GM12875 (cell line): ENCODE results near the gene ACOX2.
A peak's percentile ranks its signal among the peaks of the same experiment; 100 is the strongest.

ENCODE experiments used
- H3K4me3 ChIP-seq: one replicate; pipeline ENCODE4 v1.5.1; 2011; ENCODE audit warnings: low read depth, low read length, control low read depth
- TF ChIP-seq, protein P1 (sequence below): IDR thresholded peaks from 2 replicates; pipeline ENCODE4 v1.5.1; 2011; ENCODE audit warnings: low read depth, mild to moderate bottlenecking, control low read depth, inconsistent platforms, low read length, moderate library complexity, borderline replicate concordance; ENCODE audit not compliant: insufficient read depth

Gene ACOX2

GRCh38 chr3:58572634-58573230 is 35.7 kb upstream of the ACOX2 start:
- TF ChIP-seq, protein P1, sequence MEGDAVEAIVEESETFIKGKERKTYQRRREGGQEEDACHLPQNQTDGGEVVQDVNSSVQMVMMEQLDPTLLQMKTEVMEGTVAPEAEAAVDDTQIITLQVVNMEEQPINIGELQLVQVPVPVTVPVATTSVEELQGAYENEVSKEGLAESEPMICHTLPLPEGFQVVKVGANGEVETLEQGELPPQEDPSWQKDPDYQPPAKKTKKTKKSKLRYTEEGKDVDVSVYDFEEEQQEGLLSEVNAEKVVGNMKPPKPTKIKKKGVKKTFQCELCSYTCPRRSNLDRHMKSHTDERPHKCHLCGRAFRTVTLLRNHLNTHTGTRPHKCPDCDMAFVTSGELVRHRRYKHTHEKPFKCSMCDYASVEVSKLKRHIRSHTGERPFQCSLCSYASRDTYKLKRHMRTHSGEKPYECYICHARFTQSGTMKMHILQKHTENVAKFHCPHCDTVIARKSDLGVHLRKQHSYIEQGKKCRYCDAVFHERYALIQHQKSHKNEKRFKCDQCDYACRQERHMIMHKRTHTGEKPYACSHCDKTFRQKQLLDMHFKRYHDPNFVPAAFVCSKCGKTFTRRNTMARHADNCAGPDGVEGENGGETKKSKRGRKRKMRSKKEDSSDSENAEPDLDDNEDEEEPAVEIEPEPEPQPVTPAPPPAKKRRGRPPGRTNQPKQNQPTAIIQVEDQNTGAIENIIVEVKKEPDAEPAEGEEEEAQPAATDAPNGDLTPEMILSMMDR: no peak
- no peak overlapping the region for H3K4me3 ChIP-seq

DNA sequence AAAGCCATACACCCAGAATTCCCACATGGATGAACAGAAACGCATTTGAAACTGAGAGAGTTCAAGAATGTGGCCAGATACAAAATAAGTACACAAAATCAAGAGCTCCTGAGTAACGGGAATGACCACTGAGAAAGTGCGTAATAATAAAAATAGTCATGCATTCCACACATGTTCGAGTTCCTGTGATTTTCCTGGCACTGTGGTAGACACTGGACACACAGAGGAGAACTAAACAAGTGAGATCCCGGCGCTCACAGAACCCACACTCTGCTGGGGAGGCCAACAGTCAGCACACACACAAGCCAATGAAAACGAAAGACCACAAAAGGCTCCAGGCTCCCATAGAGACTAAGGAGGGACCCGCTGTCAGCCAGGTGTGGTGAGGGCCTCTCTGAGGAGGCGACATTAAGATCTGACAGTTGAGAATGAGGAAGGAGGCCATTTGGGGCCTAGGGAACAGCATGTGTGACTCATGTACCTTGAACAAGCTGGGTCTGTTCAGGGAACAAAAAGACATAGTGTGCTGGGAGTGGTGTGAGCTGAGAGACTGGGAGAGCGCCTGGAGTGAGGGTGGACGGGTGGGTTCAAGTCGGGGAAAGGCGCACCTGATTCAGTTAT is 35.1 kb upstream of the ACOX2 start:
- TF ChIP-seq, protein P1: no peak

DNA sequence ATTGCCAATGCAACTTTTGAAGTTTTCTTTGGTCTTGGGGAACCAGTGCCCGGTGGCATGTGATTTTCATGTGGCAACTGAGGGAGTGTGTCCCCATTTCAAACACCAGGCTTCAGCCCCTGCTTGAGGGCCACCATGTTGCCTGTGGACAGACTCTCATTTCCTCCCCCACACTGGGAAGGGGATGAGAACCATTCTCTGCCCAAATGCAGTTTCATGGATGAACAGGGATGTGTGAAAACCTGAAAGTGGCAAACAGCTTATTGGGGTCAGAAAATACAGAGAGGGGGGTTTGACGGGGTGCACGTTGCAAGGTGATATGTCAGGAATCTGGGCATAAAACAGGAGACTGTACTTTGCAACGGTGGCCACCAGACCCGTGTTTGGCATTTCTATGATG is 33.9 kb upstream of the ACOX2 start:
- TF ChIP-seq, protein P1: no peak
- no peak overlapping the region for H3K4me3 ChIP-seq

More for the DNA sequence above, 35.1 kb upstream of the ACOX2 start:
- no peak overlapping the region for H3K4me3 ChIP-seq

DNA sequence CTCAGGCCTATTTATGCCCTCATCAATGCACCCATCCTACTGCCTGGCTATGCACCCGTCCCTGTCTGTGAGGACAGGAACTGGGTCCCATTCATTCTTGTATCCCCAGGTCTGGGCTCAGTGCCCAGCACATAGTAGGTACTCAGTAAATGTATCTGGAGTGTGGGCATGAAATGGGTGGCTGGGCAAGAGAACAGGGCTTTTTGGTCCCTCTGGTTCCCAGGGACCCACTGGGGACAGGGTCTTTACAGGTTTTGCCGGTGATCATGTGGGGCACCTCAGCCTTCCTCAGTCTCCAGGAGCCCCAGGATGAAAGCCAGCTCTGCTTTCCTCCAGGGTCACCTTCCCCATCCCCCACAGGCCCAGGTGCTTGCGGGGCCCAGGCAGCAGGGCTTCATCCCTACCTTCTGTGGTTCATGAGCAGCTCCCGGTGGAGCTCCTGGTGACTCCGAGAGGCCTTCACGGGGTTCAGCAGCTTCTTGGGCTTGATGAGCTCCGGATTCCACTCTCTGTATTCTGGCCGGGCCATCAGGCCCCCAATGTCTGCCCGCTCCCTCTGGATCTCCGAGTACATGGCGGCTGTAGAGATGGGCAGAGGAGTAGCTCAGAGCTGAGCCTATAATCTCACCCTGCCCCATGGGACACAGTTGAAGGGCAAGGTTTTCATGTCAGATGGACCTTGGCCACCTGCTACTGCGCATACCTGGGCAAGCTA is 32.5 kb upstream of the ACOX2 start:
- no peak overlapping the region for H3K4me3 ChIP-seq

GRCh38 chr3:58568572-58569286 is 31.7 kb upstream of the ACOX2 start:
- TF ChIP-seq, protein P1: peak; percentile 78
- no peak overlapping the region for H3K4me3 ChIP-seq

More for the DNA sequence above, 32.5 kb upstream of the ACOX2 start:
- TF ChIP-seq, protein P1: no peak

DNA sequence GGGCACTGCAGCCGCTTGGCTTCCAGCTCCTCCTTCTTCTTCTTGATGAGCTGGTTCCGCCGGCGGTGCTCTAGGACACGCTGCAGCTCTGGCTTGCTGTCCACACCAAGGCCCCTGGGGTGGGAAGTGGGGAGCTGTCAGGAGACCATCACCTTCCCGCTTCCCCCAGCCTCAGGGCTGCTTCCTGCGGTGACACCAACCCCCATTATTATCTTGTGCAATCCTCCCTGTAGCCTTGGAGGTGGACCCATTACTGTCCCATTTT is 30.2 kb upstream of the ACOX2 start:
- TF ChIP-seq, protein P1: no peak
- H3K4me3 ChIP-seq: no peak overlapping the region
